ENCODE data around the gene CDHR3. TPM values are rescaled to one million over a fixed set of nuclear protein-coding genes. Genes with fewer than 3 reads are reported as not detected.

Gene CDHR3
- total and polyA plus RNA-seq, 9 of the 15 experiments (the other 6 are each of a cell fraction or from before 2014, with no cell fraction given), result 0.03 to 0.66 (median 0.24) TPM; not detected in 1

DNA sequence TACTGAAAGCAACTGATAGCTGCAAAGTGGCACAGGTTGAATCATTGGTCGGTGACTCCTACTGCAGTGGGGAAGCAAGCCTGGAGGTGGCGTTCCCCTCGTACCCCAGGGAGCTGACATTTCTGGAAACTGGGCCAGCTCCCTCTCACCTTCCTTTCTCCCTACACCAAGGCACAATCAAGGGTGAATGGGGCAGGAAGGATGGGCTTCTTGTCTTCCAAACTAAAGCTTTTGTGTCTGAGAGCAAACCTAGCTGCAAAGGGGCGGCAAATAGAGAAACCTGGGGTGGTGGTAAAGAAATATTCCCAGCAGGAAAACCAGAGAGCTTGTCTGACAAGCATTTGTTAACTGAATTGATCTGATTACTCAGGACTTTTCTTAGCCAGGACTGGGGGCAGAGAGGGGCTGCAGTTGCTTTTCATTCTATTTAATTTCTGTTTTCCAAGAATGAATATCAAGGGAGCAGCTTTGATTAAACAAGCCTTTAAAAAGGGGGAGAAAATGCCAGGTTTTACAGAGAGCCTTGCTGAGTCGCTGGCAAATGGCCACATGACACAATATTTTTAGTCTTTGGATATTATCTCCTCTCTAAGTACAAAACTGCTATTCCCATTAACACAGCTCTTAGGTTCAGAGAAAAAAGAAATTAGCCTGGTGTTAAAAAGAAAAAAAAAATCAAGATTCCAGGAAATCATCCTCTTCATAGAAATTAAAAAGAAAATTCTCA, 27.8 kb downstream of the CDHR3 start:
- Histone ChIP-seq H3K4me3 (no peak overlapping the region), H3K27ac (ENCODE audit: extremely low read depth, low read depth, low read length) (no peak overlapping the region), H3K9ac (ENCODE audit: insufficient read depth in 1 of 2, low read depth in 2 of 2, low read length in 2 of 2) (no peak overlapping the region), H3K79me2 (ENCODE audit: control insufficient read depth, insufficient read depth, low read length) (no peaks in the 10 kb centered on the region), H3K9me1 (ENCODE audit: control insufficient read depth, insufficient read depth, low read length) (no peaks in the 10 kb centered on the region), H3K9me3 (replicated peaks; ENCODE audit: control insufficient read depth, insufficient read depth, low read depth, low read length) (no peaks in the 10 kb centered on the region), H4K20me1 (replicated peaks; ENCODE audit: control insufficient read depth, insufficient read depth, low read length) (no peaks in the 10 kb centered on the region; the same call in 1 of the 2 replicates), H3K36me3 (ENCODE audit: control insufficient read depth, insufficient read depth, low read length) (no peaks in the 10 kb centered on the region), H3K4me1 (replicated peaks in 1 of 2; ENCODE audit: control insufficient read depth in 2 of 2, insufficient read depth in 2 of 2, low read length in 2 of 2) (no peaks in the 10 kb centered on the region), H3K27me3 (ENCODE audit: control insufficient read depth in 2 of 2, insufficient read depth in 2 of 2, low read length in 2 of 2) (peaks cover 20 to 53% of the 10 kb centered on the region in 2 experiments; a peak in 4 of 5 replicates), H2AFZ (ENCODE audit: low read depth, low read length) (no peak overlapping the region), H3K4me2 (ENCODE audit: insufficient read depth, low read length) (no peak overlapping the region)
- intact Hi-C loops (cut with micrococcal nuclease), result no loop called here
- peak in 2 of 4 experiments; percentile 30 to 42 for DNase-seq (ENCODE audit: extremely low read depth in 1 of 4, low spot score in 3 of 4)
- TF ChIP-seq HIVEP1 (CRISPR knock-in tag; IDR thresholded peaks at IDR 0.05) (no peak), NCOA2 (IDR thresholded peaks at IDR 0.05; ENCODE audit: partially characterized antibody in 2 of 2) (no peak), RAD21 (CRISPR knock-in tag; conservative IDR thresholded peaks at IDR 0.05 in 1 of 2, IDR thresholded peaks at IDR 0.05 in 1 of 2) (peak; percentile 18 to 45; a peak in 2 of 4 replicates), FOSL1 (tag; conservative IDR thresholded peaks at IDR 0.05) (0 out of 2 replicates have a peak, but pooled peaks have one; percentile 23), PRPF4 (IDR thresholded peaks at IDR 0.05; ENCODE audit: insufficient read depth, low read depth, low read length, poor library complexity, severe bottlenecking) (no peak)
- TF ChIP-seq, protein P1, sequence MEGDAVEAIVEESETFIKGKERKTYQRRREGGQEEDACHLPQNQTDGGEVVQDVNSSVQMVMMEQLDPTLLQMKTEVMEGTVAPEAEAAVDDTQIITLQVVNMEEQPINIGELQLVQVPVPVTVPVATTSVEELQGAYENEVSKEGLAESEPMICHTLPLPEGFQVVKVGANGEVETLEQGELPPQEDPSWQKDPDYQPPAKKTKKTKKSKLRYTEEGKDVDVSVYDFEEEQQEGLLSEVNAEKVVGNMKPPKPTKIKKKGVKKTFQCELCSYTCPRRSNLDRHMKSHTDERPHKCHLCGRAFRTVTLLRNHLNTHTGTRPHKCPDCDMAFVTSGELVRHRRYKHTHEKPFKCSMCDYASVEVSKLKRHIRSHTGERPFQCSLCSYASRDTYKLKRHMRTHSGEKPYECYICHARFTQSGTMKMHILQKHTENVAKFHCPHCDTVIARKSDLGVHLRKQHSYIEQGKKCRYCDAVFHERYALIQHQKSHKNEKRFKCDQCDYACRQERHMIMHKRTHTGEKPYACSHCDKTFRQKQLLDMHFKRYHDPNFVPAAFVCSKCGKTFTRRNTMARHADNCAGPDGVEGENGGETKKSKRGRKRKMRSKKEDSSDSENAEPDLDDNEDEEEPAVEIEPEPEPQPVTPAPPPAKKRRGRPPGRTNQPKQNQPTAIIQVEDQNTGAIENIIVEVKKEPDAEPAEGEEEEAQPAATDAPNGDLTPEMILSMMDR (IDR thresholded peaks at IDR 0.05 in 2 of 3, conservative IDR thresholded peaks at IDR 0.05 in 1 of 3; ENCODE audit: insufficient read depth in 2 of 3, low read depth in 1 of 3, low read length in 3 of 3), result peak; percentile 50 to 59 (median 58)
- TF ChIP-seq, protein P2, sequence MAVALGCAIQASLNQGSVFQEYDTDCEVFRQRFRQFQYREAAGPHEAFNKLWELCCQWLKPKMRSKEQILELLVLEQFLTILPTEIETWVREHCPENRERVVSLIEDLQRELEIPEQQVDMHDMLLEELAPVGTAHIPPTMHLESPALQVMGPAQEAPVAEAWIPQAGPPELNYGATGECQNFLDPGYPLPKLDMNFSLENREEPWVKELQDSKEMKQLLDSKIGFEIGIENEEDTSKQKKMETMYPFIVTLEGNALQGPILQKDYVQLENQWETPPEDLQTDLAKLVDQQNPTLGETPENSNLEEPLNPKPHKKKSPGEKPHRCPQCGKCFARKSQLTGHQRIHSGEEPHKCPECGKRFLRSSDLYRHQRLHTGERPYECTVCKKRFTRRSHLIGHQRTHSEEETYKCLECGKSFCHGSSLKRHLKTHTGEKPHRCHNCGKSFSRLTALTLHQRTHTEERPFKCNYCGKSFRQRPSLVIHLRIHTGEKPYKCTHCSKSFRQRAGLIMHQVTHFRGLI (CRISPR knock-in tag; IDR thresholded peaks at IDR 0.05), result no peak
- WGBS (ENCODE audit: insufficient coverage, low coverage, missing lambda C conversion rate), result 2% methylated on average over 5 of the region's 5 CpGs
- FAIRE-seq, result peak; percentile 80
- no TSS peak for BruUV-seq (replicated peaks)
- in situ Hi-C loops (cut with MboI), result no loop called here
- peak; percentile 82 for ATAC-seq
- ChIA-PET POLR2A (interaction anchor here (0.6 to 1.0 kb wide), 3 partner anchors 20 to 321 kb away, joined by 3 to 5 read pairs (median 3); no protein-coding TSS in a partner anchor), CTCF (ENCODE audit: low intra/inter-chr PET ratio) (interaction anchor here (0.9 kb wide), 1 partner anchor 163 kb away, joined by 4 read pairs; no protein-coding TSS in a partner anchor)

Measured in K562 (cell line).